ENCODE data around the gene PDZD2. TPM values are rescaled to one million over a fixed set of nuclear protein-coding genes. Genes with fewer than 3 reads are reported as not detected.

PDZD2 gene
- total RNA-seq, 2 donors from 2014 or later = 6.6 to 14.6 TPM

GRCh38 chr5:31976169-31976568, 337.2 kb downstream of the PDZD2 start:
- Mint-ChIP-seq H3K27me3 (ENCODE audit: insufficient read depth) (no peaks in the 10 kb centered on the region), H3K4me1 (no peaks in the 10 kb centered on the region), H3K4me3 (no peak overlapping the region), H3K27ac (no peak overlapping the region), H3K9me3 (peaks cover 1% of the 10 kb centered on the region), H3K36me3 (ENCODE audit: low read depth) (peaks cover 4% of the 10 kb centered on the region)
- Histone ChIP-seq H3K4me1 (ENCODE audit: control insufficient read depth, insufficient read depth, low read length) (no peaks in the 10 kb centered on the region), H3K27me3 (ENCODE audit: control insufficient read depth, insufficient read depth, low read length, poor library complexity, severe bottlenecking) (no peaks in the 10 kb centered on the region), H3K27ac (ENCODE audit: low read depth, low read length) (no peak overlapping the region), H3K36me3 (ENCODE audit: control insufficient read depth, insufficient read depth, low read length) (no peaks in the 10 kb centered on the region), H3K4me3 (ENCODE audit: low read length) (no peak overlapping the region), H3K9ac (ENCODE audit: extremely low read depth, low read length, poor library complexity, severe bottlenecking) (no peak overlapping the region), H3K9me3 (ENCODE audit: control insufficient read depth, low read length) (no peaks in the 10 kb centered on the region)
- WGBS, 2 experiments (ENCODE audit: insufficient coverage in 1 of 2, insufficient read length in 1 of 2) = 100% methylated on average over 1 of the region's 1 CpG
- TF ChIP-seq CTCF (conservative IDR thresholded peaks at IDR 0.05) = no peak
- no peak for DNase-seq

- Histone ChIP-seq H3K4me1 (ENCODE audit: control insufficient read depth, insufficient read depth, low read length) (peaks cover 2% of the 10 kb centered on the region), H3K4me3 (ENCODE audit: low read length) (no peak overlapping the region), H3K36me3 (ENCODE audit: control insufficient read depth, insufficient read depth, low read length) (no peaks in the 10 kb centered on the region), H3K9me3 (ENCODE audit: control insufficient read depth, low read length) (no peaks in the 10 kb centered on the region), H3K9ac (ENCODE audit: extremely low read depth, low read length, poor library complexity, severe bottlenecking) (no peak overlapping the region), H3K27me3 (ENCODE audit: control insufficient read depth, insufficient read depth, low read length, poor library complexity, severe bottlenecking) (no peaks in the 10 kb centered on the region), H3K27ac (ENCODE audit: low read depth, low read length) (no peak overlapping the region)
- DNase-seq = no peak
- H3K4me1 Mint-ChIP-seq = peaks cover 4% of the 10 kb centered on the region
- peaks cover 1% of the 10 kb centered on the region for H3K36me3 Mint-ChIP-seq (ENCODE audit: low read depth)
- H3K4me3 Mint-ChIP-seq = no peak overlapping the region
- WGBS, 2 experiments (ENCODE audit: insufficient coverage in 1 of 2, insufficient read length in 1 of 2) = 94% methylated on average over 4 to 7 of the region's 7 CpGs
- H3K9me3 Mint-ChIP-seq = no peaks in the 10 kb centered on the region
- no peaks in the 10 kb centered on the region for H3K27me3 Mint-ChIP-seq (ENCODE audit: insufficient read depth)
- no peak for TF ChIP-seq CTCF (conservative IDR thresholded peaks at IDR 0.05)
- no peak overlapping the region for H3K27ac Mint-ChIP-seq
Measured at GRCh38 chr5:31981361-31981945, 342.5 kb downstream of the PDZD2 start.

- Histone ChIP-seq H3K4me3 (ENCODE audit: low read length) (no peak overlapping the region), H3K4me1 (ENCODE audit: control insufficient read depth, insufficient read depth, low read length) (peaks cover 2% of the 10 kb centered on the region), H3K27ac (ENCODE audit: low read depth, low read length) (no peak overlapping the region), H3K9me3 (ENCODE audit: control insufficient read depth, low read length) (no peaks in the 10 kb centered on the region), H3K27me3 (ENCODE audit: control insufficient read depth, insufficient read depth, low read length, poor library complexity, severe bottlenecking) (no peaks in the 10 kb centered on the region), H3K9ac (ENCODE audit: extremely low read depth, low read length, poor library complexity, severe bottlenecking) (no peak overlapping the region), H3K36me3 (ENCODE audit: control insufficient read depth, insufficient read depth, low read length) (no peaks in the 10 kb centered on the region)
- no peak for DNase-seq
- TF ChIP-seq CTCF (conservative IDR thresholded peaks at IDR 0.05) = no peak
- no peak overlapping the region for H3K4me3 Mint-ChIP-seq
- H3K4me1 Mint-ChIP-seq = peaks cover 4% of the 10 kb centered on the region
- 94% methylated on average over 5 to 6 of the region's 6 CpGs for WGBS, 2 experiments (ENCODE audit: insufficient coverage in 1 of 2, insufficient read length in 1 of 2)
- H3K9me3 Mint-ChIP-seq = no peaks in the 10 kb centered on the region
- H3K27ac Mint-ChIP-seq = no peak overlapping the region
- no peaks in the 10 kb centered on the region for H3K27me3 Mint-ChIP-seq (ENCODE audit: insufficient read depth)
- H3K36me3 Mint-ChIP-seq (ENCODE audit: low read depth) = peaks cover 1% of the 10 kb centered on the region
Measured at GRCh38 chr5:31982027-31982426, 343.1 kb downstream of the PDZD2 start.
